Daoy (cell line): ENCODE measurements around the gene RAB37. TPM values are rescaled to one million over a fixed set of nuclear protein-coding genes. Genes with fewer than 3 reads are reported as not detected.

Experiments used
- total RNA-seq: library from RNA; depleted of rRNA; stranded (reverse); fragments of >200 nt; shearing (Covaris generic); gene quantifications from 2 replicates; pipeline ENCODE4 v1.2.3, GENCODE V29; 2014; rRNA removed

RAB37 gene
- total RNA-seq, 1 experiment from 2014 or later, result not detected

Other genes with a start within 250 kb of the RAB37 start
- not detected in 2 replicates for gene CD300LB, start 205.8 kb upstream of the RAB37 start, total RNA-seq
- gene CD300C, start 191.1 kb upstream of the RAB37 start, total RNA-seq, result 1.2 TPM in 1 of 2 replicates, not detected in the other
- gene CD300H, start 169.7 kb upstream of the RAB37 start, total RNA-seq, result not detected in 2 replicates
- not detected in 2 replicates for gene CD300LD, start 145.0 kb upstream of the RAB37 start, total RNA-seq
- gene CD300E, start 113.5 kb upstream of the RAB37 start, total RNA-seq, result not detected in 2 replicates
- gene CD300LF, start 24.3 kb upstream of the RAB37 start, total RNA-seq, result not detected in 2 replicates
- 38.1 and 44.8 TPM in 2 replicates for gene NHERF1, start 11.4 kb downstream of the RAB37 start, total RNA-seq
- gene NAT9, start 39.1 kb downstream of the RAB37 start, total RNA-seq, result 30.0 and 31.1 TPM in 2 replicates
- gene GRIN2C, start 122.6 kb downstream of the RAB37 start, total RNA-seq, result not detected in 2 replicates
- gene FDXR, start 135.7 kb downstream of the RAB37 start, total RNA-seq, result 8.2 and 13.1 TPM in 2 replicates
- not detected in 2 replicates for gene FADS6, start 156.4 kb downstream of the RAB37 start, total RNA-seq
- gene USH1G, start 186.0 kb downstream of the RAB37 start, total RNA-seq, result not detected in 2 replicates
- not detected in 2 replicates for gene OTOP2, start 187.0 kb downstream of the RAB37 start, total RNA-seq
- gene OTOP3, start 198.6 kb downstream of the RAB37 start, total RNA-seq, result not detected in 2 replicates
- 0.11 and 0.45 TPM in 2 replicates for gene HID1, start 235.5 kb downstream of the RAB37 start, total RNA-seq